ENCODE data around the gene IFRD2. TPM values are rescaled to one million over a fixed set of nuclear protein-coding genes. Genes with fewer than 3 reads are reported as not detected.
"Not testable (repeated sequence)": the region's sequence is repeated elsewhere in the genome, so short reads cannot be mapped to it uniquely, and the experiment has no call there.

Gene IFRD2
- total RNA-seq, 1 donor from 2014 or later: 231 TPM

DNA sequence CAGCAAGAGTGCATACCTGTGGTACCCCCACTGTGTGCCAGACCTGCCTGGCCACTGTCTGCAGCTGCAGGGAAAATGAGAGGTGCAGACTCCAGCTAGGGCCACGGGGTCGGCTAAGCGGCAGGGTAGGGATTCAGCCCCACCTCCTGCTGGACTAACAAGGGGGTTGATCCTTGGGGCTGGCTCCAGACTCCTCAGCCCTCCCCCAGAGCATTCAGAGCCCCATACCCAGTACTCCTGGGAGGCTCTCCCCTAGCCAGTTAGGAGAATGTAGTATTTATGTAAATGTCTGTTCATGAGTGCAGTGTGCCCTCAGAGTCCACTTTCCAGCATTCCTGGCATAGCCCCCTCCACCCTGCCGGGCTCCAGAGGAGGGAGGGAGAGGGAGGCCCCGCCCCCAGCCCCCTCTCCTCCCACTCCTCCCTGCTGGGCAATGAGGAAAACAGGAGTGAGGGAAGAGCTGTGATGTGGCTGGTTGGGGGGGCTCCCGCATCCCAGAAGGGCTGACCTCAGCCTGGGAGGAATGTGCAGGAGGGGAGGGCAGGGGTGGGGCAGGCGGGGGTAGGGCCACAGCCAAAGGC, 27.8 kb downstream of the IFRD2 start:
- DNase-seq (ENCODE audit: low spot score in 2 of 2): peak; percentile 69 to 95
- peak overlapping the region; percentile 97 to 99 for H3K27ac ChIP-seq
- intact Hi-C loops (cut with DNase I): loop anchor here (2.0 kb wide), 2 partner anchors 26 to 34 kb away; partner anchors contain the start of genes HYAL3 and NAA80
- no peak for TF ChIP-seq CTCF (IDR thresholded peaks at IDR 0.05)
- H3K4me3 ChIP-seq: peak overlapping the region in 1 of 2 donors; percentile 3
- H3K4me1 ChIP-seq: peaks cover 35 to 64% of the 10 kb centered on the region in 2 donors
- H3K36me3 ChIP-seq: no peaks in the 10 kb centered on the region
- no peaks in the 10 kb centered on the region for H3K9me3 ChIP-seq
- no peaks in the 10 kb centered on the region for H3K27me3 ChIP-seq

DNA sequence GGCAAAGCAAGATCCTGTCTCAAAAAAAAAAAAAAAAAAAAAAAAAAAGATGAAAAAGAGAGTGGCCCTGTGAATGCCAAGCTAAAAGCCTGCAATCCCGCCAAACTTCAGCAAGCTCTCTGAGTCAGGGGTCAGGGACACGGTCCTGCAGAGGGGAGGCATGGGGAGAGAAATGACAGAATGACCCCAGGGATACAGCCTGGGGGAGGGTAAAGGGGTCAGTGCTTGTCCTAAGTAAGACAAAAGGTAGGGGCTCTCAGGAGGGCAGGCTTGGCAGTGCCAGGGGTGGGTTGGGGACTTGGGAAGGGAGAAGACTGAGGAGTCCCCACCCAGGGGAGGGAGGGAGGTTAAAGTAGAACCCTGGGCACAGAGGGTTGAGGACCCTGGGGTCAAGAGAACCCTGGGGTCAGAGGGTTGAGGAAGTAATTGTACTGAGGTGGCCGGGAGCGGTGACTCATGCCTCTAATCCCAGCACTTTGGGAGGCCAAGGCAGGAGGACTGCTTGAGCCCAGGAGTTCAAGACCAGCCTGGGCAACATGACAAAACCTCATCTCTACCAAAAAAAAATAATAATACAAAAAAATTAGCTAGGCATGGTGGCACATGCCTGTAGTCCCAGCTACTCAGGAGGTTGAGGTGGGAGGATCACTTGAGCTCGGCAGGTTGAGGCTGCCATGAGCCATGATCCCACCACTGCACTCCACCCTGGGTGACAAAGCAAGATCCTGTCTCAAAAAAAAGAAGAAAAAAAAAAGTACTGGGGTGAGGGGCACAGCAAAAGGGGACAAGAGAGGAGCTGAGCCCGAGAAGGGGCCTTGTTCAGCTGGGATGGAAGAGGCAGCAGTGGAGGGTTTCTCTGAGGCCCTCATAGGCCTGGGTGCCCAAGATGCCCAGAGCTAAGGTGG, 28.5 kb downstream of the IFRD2 start:
- peaks cover under 1 to 2% of the 10 kb centered on the region in 2 donors for H3K36me3 ChIP-seq
- no peaks in the 10 kb centered on the region for H3K27me3 ChIP-seq
- peak overlapping the region; percentile 97 to 99 for H3K27ac ChIP-seq
- intact Hi-C loops (cut with DNase I): loop anchor here (2.0 kb wide), 2 partner anchors 25 to 35 kb away; partner anchors contain the start of genes HYAL3 and NAA80
- DNase-seq (ENCODE audit: low spot score in 2 of 2): no peak
- H3K4me3 ChIP-seq: peak overlapping the region in 1 of 2 donors; percentile 3
- H3K9me3 ChIP-seq: no peaks in the 10 kb centered on the region
- no peak for TF ChIP-seq CTCF (IDR thresholded peaks at IDR 0.05)
- H3K4me1 ChIP-seq: peaks cover 33 to 60% of the 10 kb centered on the region in 2 donors

DNA sequence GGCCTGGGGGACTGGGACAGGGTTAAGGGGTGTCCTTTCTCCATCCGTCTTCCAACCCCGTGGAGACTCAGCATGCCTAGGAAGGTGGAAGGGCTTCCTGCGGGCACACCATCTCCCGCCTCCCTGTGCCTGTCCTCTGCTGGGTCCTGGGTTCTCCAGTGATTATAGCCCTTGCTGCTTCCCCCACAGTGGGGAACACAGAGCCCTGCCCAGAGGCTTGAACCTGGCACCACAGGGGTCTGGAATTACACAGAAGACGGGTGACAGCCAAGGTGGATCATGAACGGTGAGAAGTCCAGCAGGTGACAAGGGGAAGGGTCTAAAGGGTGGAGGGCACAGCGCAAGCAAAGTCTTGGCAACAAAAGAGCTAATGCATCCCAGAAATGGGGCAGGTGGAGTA, 29.5 kb downstream of the IFRD2 start:
- H3K36me3 ChIP-seq: peaks cover 10 to 12% of the 10 kb centered on the region in 2 donors
- peaks cover 33 to 56% of the 10 kb centered on the region in 2 donors for H3K4me1 ChIP-seq
- TF ChIP-seq CTCF (IDR thresholded peaks at IDR 0.05): no peak
- H3K9me3 ChIP-seq: no peaks in the 10 kb centered on the region
- H3K4me3 ChIP-seq: no peak overlapping the region
- peak overlapping the region; percentile 97 to 99 for H3K27ac ChIP-seq
- H3K27me3 ChIP-seq: no peaks in the 10 kb centered on the region
- intact Hi-C loops (cut with DNase I): no loop called here
- no peak for DNase-seq (ENCODE audit: low spot score in 2 of 2)

DNA sequence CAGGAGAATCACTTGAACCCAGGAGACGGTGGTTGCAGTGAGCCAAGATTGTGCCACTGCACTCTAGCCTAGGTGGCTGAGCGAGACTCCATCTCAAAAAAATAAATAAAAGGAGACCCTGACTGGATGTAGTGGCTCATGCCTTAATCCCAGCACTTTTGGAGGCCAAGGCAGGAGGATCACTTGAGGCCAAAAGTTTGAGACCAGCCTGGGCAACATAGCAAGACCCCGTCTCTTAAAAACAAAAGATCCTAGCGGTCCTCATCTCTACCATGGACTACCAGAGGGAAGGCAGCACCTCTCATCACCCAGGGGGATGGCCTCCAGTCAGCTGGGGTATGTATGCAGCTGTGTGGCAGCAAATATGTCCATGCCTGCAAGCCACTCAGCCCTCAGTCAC, 30.0 kb downstream of the IFRD2 start:
- H3K27ac ChIP-seq: peak overlapping the region; percentile 97 to 99
- H3K36me3 ChIP-seq: peaks cover 16 to 18% of the 10 kb centered on the region in 2 donors
- DNase-seq (ENCODE audit: low spot score in 2 of 2); H3K4me3 ChIP-seq; intact Hi-C loops (cut with DNase I); H3K9me3 ChIP-seq; H3K27me3 ChIP-seq: not testable (repeated sequence)
- H3K4me1 ChIP-seq: peaks cover 33 to 52% of the 10 kb centered on the region in 2 donors

- H3K36me3 ChIP-seq: peaks cover 23 to 25% of the 10 kb centered on the region in 2 donors
- intact Hi-C loops (cut with DNase I): loop anchor here (2.0 kb wide), 1 partner anchor 67 kb away; the partner anchor contains the start of gene TUSC2
- H3K9me3 ChIP-seq: no peaks in the 10 kb centered on the region
- no peak for TF ChIP-seq CTCF (IDR thresholded peaks at IDR 0.05)
- H3K4me3 ChIP-seq: peak overlapping the region in 1 of 2 donors; percentile 70
- peak overlapping the region; percentile 97 to 99 for H3K27ac ChIP-seq
- no peaks in the 10 kb centered on the region for H3K27me3 ChIP-seq
- H3K4me1 ChIP-seq: peaks cover 28 to 45% of the 10 kb centered on the region in 2 donors
- DNase-seq (ENCODE audit: low spot score in 2 of 2): no peak
Observed at GRCh38 chr3:50261505-50261904, 30.7 kb downstream of the IFRD2 start.

All from ascending aorta (tissue), 2 donors.